ENCODE data around the gene ENPP7.

Gene ENPP7

GRCh38 chr17:79742589-79742918 lies 11.8 kb downstream of the ENPP7 start:
- DNase-seq (ENCODE audit: low read depth) = no peak
- H3K4me3 ChIP-seq (ENCODE audit: low read depth, low read length) = no peak overlapping the region
- no peak for TF ChIP-seq POLR2A (IDR thresholded peaks at IDR 0.05; ENCODE audit: extremely low read depth, insufficient read length)
- TF ChIP-seq MAX (IDR thresholded peaks at IDR 0.05; ENCODE audit: low read depth, low read length) = no peak
- no peak for TF ChIP-seq CTCF (IDR thresholded peaks at IDR 0.05; ENCODE audit: low read depth, low read length)
- TF ChIP-seq MYC (IDR thresholded peaks at IDR 0.05; ENCODE audit: low read depth, low read length) = no peak

- no peak overlapping the region for H3K4me3 ChIP-seq (ENCODE audit: low read depth, low read length)
- TF ChIP-seq MAX (IDR thresholded peaks at IDR 0.05; ENCODE audit: low read depth, low read length) (no peak), CTCF (IDR thresholded peaks at IDR 0.05; ENCODE audit: low read depth, low read length) (no peak), MYC (IDR thresholded peaks at IDR 0.05; ENCODE audit: low read depth, low read length) (no peak), POLR2A (IDR thresholded peaks at IDR 0.05; ENCODE audit: extremely low read depth, insufficient read length) (no peak)
- no peak for DNase-seq (ENCODE audit: low read depth)
Observed at GRCh38 chr17:79742951-79743476, 12.3 kb downstream of the ENPP7 start.

DNA sequence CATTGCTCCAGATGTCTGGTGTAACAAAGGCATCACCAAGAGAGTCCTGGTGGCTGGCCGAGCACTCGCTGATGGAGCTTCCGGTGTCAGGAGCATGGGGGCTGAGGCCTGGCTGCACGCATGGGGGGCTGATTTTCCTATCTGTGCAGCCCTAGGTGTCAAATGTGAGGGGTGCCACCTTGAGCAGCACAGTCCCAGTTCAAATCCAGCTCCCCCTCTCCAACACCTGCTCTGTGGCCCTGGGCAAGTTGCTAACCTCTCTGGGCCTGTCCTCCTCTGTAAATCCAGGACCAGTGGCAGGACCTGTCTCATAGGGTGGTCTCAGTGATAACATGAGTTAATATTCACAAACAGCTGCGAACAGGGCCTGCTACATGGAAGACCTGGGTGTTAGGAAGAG lies 12.9 kb downstream of the ENPP7 start:
- DNase-seq (ENCODE audit: low read depth) = no peak
- H3K4me3 ChIP-seq (ENCODE audit: low read depth, low read length) = no peak overlapping the region
- TF ChIP-seq POLR2A (IDR thresholded peaks at IDR 0.05; ENCODE audit: extremely low read depth, insufficient read length) (no peak), MAX (IDR thresholded peaks at IDR 0.05; ENCODE audit: low read depth, low read length) (no peak), MYC (IDR thresholded peaks at IDR 0.05; ENCODE audit: low read depth, low read length) (no peak), CTCF (IDR thresholded peaks at IDR 0.05; ENCODE audit: low read depth, low read length) (no peak)

GRCh38 chr17:79745641-79746105 lies 14.9 kb downstream of the ENPP7 start:
- no peak for DNase-seq (ENCODE audit: low read depth)
- H3K4me3 ChIP-seq (ENCODE audit: low read depth, low read length) = no peak overlapping the region

GRCh38 chr17:79746889-79747507 lies 16.3 kb downstream of the ENPP7 start:
- TF ChIP-seq POLR2A (IDR thresholded peaks at IDR 0.05; ENCODE audit: extremely low read depth, insufficient read length) = no peak
- TF ChIP-seq MYC (IDR thresholded peaks at IDR 0.05; ENCODE audit: low read depth, low read length) = no peak
- no peak for DNase-seq (ENCODE audit: low read depth)
- no peak overlapping the region for H3K4me3 ChIP-seq (ENCODE audit: low read depth, low read length)

More at GRCh38 chr17:79745641-79746105, 14.9 kb downstream of the ENPP7 start:
- no peak for TF ChIP-seq MAX (IDR thresholded peaks at IDR 0.05; ENCODE audit: low read depth, low read length)
- no peak for TF ChIP-seq MYC (IDR thresholded peaks at IDR 0.05; ENCODE audit: low read depth, low read length)
- no peak for TF ChIP-seq CTCF (IDR thresholded peaks at IDR 0.05; ENCODE audit: low read depth, low read length)
- TF ChIP-seq POLR2A (IDR thresholded peaks at IDR 0.05; ENCODE audit: extremely low read depth, insufficient read length) = no peak

GRCh38 chr17:79747508-79748294 lies 17.0 kb downstream of the ENPP7 start:
- no peak for DNase-seq (ENCODE audit: low read depth)
- no peak overlapping the region for H3K4me3 ChIP-seq (ENCODE audit: low read depth, low read length)
- TF ChIP-seq POLR2A (IDR thresholded peaks at IDR 0.05; ENCODE audit: extremely low read depth, insufficient read length) = no peak

Measured in NB4 (cell line).